ENCODE measurements around the gene PRPF18.

Gene PRPF18

GRCh38 chr10:13608246-13608853, 21.6 kb downstream of the PRPF18 start:
- DNase-seq = no peak

- no peak for DNase-seq
Observed at GRCh38 chr10:13612654-13613373, 26.0 kb downstream of the PRPF18 start.

- no peak for DNase-seq
Observed at GRCh38 chr10:13613519-13613918, 26.8 kb downstream of the PRPF18 start.

- no peak for DNase-seq
Observed at GRCh38 chr10:13614530-13615332, 28.0 kb downstream of the PRPF18 start.

- DNase-seq = no peak
Observed at GRCh38 chr10:13615650-13616300, 29.0 kb downstream of the PRPF18 start.

GRCh38 chr10:13617116-13617515, 30.4 kb downstream of the PRPF18 start:
- DNase-seq = no peak

- no peak for DNase-seq
Observed at GRCh38 chr10:13621931-13622330, 35.2 kb downstream of the PRPF18 start.

GRCh38 chr10:13624630-13625029, 37.9 kb downstream of the PRPF18 start:
- no peak for DNase-seq

- DNase-seq = no peak
Observed at GRCh38 chr10:13627459-13628310, 40.9 kb downstream of the PRPF18 start.

GRCh38 chr10:13628661-13629060, 41.9 kb downstream of the PRPF18 start:
- DNase-seq = no peak

GRCh38 chr10:13629116-13629515, 42.4 kb downstream of the PRPF18 start:
- no peak for DNase-seq

GRCh38 chr10:13630231-13630630, 43.5 kb downstream of the PRPF18 start:
- no peak for DNase-seq

- no peak for DNase-seq
Observed at GRCh38 chr10:13631594-13631993, 44.8 kb downstream of the PRPF18 start.

- no peak for DNase-seq
Observed at GRCh38 chr10:13632440-13632839, 45.7 kb downstream of the PRPF18 start.

GRCh38 chr10:13632884-13633440, 46.2 kb downstream of the PRPF18 start:
- DNase-seq = no peak

GRCh38 chr10:13633689-13634088, 46.9 kb downstream of the PRPF18 start:
- no peak for DNase-seq

GRCh38 chr10:13634207-13634606, 47.4 kb downstream of the PRPF18 start:
- no peak for DNase-seq

GRCh38 chr10:13636776-13637175, 50.0 kb downstream of the PRPF18 start:
- no peak for DNase-seq

- no peak for DNase-seq
Observed at GRCh38 chr10:13637303-13637856, 50.6 kb downstream of the PRPF18 start.

- no peak for DNase-seq
Observed at GRCh38 chr10:13637894-13638293, 51.1 kb downstream of the PRPF18 start.

- no peak for DNase-seq
Observed at GRCh38 chr10:13642293-13642692, 55.5 kb downstream of the PRPF18 start.

GRCh38 chr10:13643016-13643415, 56.3 kb downstream of the PRPF18 start:
- DNase-seq = no peak
